ENCODE results near the gene TSPAN2. TPM values are rescaled to one million over a fixed set of nuclear protein-coding genes. Genes with fewer than 3 reads are reported as not detected.

Gene TSPAN2
- polyA plus RNA-seq, 1 of the 3 experiments (the other 2 are of a cell fraction), result 0.23 TPM

GRCh38 chr1:115063228-115063901, 25.9 kb downstream of the TSPAN2 start (continued):
- TF ChIP-seq REST (IDR thresholded peaks at IDR 0.05; ENCODE audit: low read depth, low read length) (no peak), ELF1 (IDR thresholded peaks at IDR 0.05) (no peak; the same call in 1 of the 2 replicates), TCF12 (IDR thresholded peaks at IDR 0.05) (peak; percentile 99), PBX3 (IDR thresholded peaks at IDR 0.05) (peak; percentile 98), CTCF (IDR thresholded peaks at IDR 0.05) (no peak), FOXJ3 (CRISPR knock-in tag; IDR thresholded peaks at IDR 0.05) (no peak), NRF1 (IDR thresholded peaks at IDR 0.05; ENCODE audit: low read depth, low read length) (no peak)

GRCh38 chr1:115062542-115063004, 26.7 kb downstream of the TSPAN2 start:
- H4K20me1 ChIP-seq (ENCODE audit: insufficient read depth), result no peaks in the 10 kb centered on the region; the same call in 1 of the 2 replicates
- no peaks in the 10 kb centered on the region for H3K9me2 ChIP-seq
- H3F3A ChIP-seq (replicated peaks; ENCODE audit: insufficient read depth), result peaks cover 22% of the 10 kb centered on the region
- H2AFZ ChIP-seq (ENCODE audit: low read depth), result 0 out of 2 replicates have a peak overlapping the region, but pooled peaks have one; percentile 48
- H3K9me3 ChIP-seq, result no peaks in the 10 kb centered on the region
- peak overlapping the region; percentile 54 for H3K4me2 ChIP-seq
- peak overlapping the region; percentile 26 to 87; a peak in 3 of 4 replicates for H3K27ac ChIP-seq (ENCODE audit: low read depth in 2 of 2, low read length in 1 of 2)
- H3K4me3 ChIP-seq (ENCODE audit: low read depth in 2 of 2, low read length in 1 of 2), result no peak overlapping the region
- H3K9ac ChIP-seq, result peak overlapping the region; percentile 55; the same call in 1 of the 2 replicates
- no peak for DNase-seq
- ChIA-PET POLR2A (no interaction called here), CTCF (interaction anchor here (1.1 to 1.2 kb wide), 2 partner anchors 10 to 50 kb away, joined by 3 to 5 read pairs; no protein-coding TSS in a partner anchor)
- no peaks in the 10 kb centered on the region for H3K79me2 ChIP-seq (ENCODE audit: insufficient read depth)
- peaks cover 11 to 12% of the 10 kb centered on the region in 2 experiments; a peak in 2 of 4 replicates for H3K4me1 ChIP-seq (ENCODE audit: control insufficient read depth in 1 of 2, insufficient read depth in 2 of 2, low read depth in 1 of 2, low read length in 1 of 2)
- H3K36me3 ChIP-seq (replicated peaks in 1 of 2; ENCODE audit: control insufficient read depth in 1 of 2, insufficient read depth in 2 of 2, low read length in 1 of 2), result no peaks in the 10 kb centered on the region
- H3K27me3 ChIP-seq (ENCODE audit: insufficient read depth), result no peaks in the 10 kb centered on the region
- WGBS (ENCODE audit: low lambda C conversion rate), result 33% methylated on average over 6 of the region's 7 CpGs
- TF ChIP-seq RXRA (IDR thresholded peaks at IDR 0.05; ENCODE audit: borderline replicate concordance, low read depth) (peak; percentile 55; the same call in 1 of the 2 replicates), SIN3A (IDR thresholded peaks at IDR 0.05; ENCODE audit: borderline replicate concordance, low read depth, low read length) (no peak), ELF1 (IDR thresholded peaks at IDR 0.05) (0 out of 2 replicates have a peak, but pooled peaks have one; percentile 2), NFIC (IDR thresholded peaks at IDR 0.05; ENCODE audit: borderline replicate concordance) (peak; percentile 87), SMC3 (IDR thresholded peaks at IDR 0.05; ENCODE audit: low read depth, low read length) (no peak), PBX3 (IDR thresholded peaks at IDR 0.05) (peak; percentile 84), RFX5 (IDR thresholded peaks at IDR 0.05; ENCODE audit: low read length) (no peak), USF1 (IDR thresholded peaks at IDR 0.05; ENCODE audit: borderline replicate concordance, low read depth) (no peak), EZH2phosphoT487 (IDR thresholded peaks at IDR 0.05; ENCODE audit: borderline replicate concordance, low read depth) (no peak), IRF3 (IDR thresholded peaks at IDR 0.05; ENCODE audit: low read depth, low read length) (no peak), USF2 (IDR thresholded peaks at IDR 0.05; ENCODE audit: borderline replicate concordance, low read depth, low read length) (no peak), FOSL2 (IDR thresholded peaks at IDR 0.05; ENCODE audit: borderline replicate concordance, low read depth) (peak; percentile 86), GATA2 (CRISPR knock-in tag; IDR thresholded peaks at IDR 0.05) (no peak)
